DMS114 treated with DMSO at 0.1 percent for 48 hours (cell line): ENCODE data around the gene SETD4.
"Not testable (repeated sequence)": the region's sequence is repeated elsewhere in the genome, so short reads cannot be mapped to it uniquely, and the experiment has no call there.

Experiments
- DNase-seq: peaks from one replicate; lab custom pipeline; 2025; ENCODE audit not compliant: unreplicated experiment; lab: John Stamatoyannopoulos, UW

Gene SETD4, protein sequence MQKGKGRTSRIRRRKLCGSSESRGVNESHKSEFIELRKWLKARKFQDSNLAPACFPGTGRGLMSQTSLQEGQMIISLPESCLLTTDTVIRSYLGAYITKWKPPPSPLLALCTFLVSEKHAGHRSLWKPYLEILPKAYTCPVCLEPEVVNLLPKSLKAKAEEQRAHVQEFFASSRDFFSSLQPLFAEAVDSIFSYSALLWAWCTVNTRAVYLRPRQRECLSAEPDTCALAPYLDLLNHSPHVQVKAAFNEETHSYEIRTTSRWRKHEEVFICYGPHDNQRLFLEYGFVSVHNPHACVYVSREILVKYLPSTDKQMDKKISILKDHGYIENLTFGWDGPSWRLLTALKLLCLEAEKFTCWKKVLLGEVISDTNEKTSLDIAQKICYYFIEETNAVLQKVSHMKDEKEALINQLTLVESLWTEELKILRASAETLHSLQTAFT

DNA sequence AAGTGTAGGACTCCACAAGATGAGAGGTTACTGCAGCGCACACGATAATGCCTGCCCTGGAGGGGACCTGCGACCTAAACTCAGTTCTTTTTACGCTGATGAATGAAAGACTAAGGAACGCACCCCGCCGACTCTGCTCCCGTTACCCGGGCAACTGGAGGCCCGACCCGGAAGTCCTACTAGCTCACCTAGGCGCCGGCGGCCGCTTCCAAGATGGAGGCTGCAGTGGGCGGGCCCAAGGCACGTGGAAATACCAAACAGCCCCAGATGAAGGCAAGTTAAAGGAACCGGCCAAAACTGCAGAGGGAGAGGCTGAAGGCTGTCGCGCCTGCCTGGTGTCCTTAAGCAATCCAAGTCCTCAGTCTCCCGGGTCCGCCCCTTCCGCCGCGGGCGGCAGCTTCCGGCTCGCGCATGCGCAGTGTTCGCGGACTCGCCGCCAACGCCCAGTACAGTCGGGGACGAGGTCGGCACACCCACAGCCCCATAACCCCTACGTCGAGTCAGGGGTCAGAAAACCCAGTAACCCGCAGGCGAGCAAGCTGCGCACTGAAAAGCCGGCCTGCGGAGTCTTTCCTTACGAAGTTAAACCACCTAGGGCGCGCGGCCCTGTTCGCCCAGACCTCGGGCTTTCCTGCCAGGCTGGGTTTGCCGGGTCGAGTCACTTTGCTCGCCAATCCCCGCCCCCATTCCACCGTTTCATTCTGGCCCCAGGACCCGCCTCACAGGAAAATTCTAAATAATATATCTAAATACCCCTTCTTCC is at the start of gene SETD4:
TSS of gene SETD4 (minus strand) at position 368 of the 763 bp plus-strand sequence. CDS start 1,638 bp downstream, outside the sequence.
- DNase-seq: peak; percentile 86

DNA sequence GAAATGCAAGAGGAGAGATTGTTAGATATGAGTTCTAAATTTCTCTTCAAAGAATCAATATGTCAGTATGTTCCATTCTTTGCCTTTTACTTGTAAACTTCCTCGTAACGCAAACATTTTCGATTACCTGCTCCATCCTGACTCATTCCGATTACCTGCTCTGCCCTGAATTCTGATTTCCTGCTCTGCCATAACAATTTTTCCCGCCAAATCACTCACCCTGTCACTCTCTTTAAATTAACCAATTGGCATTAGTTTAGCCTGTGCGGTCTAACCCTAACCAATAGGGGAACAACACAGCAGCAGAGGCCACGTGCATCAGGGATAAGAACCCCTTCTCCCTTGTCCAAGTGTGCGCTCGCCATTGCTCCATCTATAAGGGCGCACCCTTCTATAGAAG is 49.5 kb upstream of the SETD4 start:
- no peak for DNase-seq

DNA sequence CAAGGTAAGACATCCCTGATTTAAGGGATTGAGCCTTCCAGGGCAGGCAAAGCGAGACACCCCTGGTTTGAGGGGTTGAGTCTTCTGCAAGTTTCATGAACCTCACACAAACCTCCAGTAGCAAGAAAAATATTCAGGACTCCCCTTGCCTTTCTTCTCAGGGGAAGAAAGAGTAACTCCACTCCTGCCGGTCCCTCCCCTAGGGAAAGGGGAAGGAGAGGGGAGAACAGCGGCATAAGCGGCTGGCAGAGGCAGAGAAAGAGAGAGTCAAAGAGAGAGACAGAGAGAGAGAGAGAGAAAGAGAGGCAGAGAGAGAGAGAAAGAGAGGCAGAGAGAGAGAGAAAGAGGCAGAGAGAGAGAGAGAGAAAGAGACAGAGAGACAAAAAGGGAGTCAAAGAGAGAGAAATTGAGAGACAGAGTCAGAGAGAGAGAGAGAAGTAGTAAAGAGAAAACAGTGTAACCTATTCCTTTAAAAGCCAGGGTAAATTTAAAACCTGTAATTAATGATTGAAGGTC is 45.1 kb upstream of the SETD4 start:
- DNase-seq: no peak

DNA sequence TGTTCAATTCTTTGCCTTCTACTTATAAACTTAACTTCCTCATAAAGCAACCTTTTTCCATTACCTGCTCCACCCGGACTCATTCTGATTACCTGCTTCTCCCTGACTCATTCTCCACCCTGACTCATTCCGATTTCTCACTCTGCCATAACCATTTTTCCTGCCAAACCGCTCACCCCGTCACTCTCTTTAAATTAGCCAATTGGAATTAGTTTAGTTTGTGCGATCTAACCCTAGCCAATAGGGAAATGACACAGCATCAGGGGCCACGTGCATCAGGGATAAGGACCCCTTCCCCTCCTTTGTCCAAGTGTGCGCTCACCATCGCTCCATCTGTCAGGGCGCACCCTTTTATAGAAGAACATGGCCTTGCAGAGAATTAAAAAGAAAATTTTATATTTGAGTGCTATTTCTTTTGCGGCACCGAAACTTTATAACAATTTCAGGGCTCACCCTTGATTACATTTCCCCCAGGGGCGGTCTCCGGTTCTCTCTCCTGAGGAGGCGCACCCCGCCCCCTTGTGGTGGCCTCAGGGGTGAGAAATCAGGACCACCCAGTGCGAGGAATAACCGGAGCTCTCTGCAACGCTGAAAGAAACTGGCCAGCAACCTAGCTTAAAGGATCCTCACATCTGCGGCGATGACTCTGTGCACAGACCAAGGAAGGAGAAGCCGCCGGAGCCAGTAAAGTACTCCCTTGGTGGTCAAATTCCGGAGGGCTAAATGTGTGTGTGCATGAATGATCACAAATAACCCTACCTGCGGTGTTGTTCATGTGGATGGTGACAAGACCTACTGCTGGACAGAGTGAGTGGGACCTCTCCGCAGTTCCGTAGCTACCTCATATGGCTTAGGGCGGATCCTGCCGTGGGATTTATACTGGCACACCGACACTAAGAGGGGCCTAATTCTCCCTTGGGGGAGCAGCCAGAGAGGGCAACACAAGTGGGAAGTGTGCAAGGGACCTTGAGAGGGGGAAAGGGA is 44.3 kb upstream of the SETD4 start:
- DNase-seq: no peak

DNA sequence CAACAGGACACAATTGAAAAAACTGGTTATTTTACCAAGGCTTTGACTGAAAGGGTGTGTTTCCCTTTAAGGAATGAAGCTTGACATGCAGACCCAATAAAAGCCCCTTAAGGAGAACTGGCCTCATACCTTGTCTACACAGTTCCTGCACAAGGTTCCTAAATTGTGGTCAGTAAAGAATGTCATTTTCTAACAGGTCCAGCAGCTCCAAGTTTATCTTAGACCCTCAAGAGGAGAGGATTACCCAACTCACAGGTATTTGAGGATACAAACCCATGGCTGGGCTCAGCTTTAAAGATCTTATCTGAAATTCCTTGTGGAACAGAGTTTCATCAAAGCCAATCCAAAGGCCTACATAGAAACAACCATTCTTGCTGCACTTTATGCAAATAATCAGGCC is 43.1 kb upstream of the SETD4 start:
- DNase-seq: no peak

DNA sequence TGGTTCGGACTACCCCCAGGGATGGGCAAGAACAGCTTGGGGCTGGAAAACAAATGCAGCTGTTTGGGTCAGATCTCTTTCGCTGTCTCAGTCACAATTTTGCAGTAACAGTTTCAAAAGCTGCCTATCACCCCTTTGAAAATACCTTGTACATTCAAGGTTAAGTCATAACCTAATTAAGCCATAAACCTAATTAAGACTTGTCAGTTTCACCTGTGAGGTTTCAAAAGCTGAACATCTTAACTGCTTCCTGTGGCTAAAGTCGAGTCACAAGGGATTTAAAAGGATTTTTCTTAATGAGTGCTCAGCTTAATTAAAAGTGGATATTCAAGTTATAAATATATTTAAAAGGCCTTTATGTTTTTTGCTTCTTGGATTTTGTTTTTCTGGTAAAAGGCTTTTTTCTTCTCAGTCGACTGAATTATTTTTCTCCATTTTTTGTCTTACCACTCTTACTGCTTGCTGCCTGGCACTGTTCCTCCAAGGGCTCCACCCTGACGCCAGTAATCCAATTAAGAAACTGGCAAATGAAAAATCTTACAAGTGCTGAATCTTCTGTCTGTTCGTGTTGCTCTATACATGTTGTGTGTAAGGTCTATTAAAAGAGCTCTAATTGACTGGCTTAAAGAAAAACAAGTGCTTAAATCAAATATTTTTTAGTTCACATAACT is 40.8 kb upstream of the SETD4 start:
- DNase-seq: no peak

DNA sequence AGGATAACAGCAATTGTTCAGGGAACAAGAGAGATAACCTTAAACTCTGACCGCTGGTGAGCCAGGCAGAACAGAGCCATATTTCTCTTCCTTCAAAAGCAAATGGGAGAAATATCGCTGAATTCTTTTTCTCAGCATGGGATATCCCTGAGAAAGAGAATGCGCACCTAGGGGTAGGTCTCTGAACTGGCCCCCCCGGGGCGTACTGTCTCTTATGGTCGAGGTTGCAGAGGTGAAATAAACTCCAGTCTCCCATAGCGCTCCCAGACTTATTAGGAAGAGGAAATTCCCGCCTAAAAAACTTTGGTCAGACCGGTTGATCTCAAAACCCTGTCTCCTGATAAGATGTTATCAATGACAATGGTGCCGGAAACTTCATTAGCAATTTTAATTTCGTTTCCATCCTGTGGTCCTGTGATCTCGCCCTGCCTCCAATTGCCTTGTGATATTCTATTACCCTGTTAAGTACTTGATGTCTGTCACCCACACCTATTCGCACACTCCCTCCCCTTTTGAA is 39.4 kb upstream of the SETD4 start:
- DNase-seq: not testable (repeated sequence)

DNA sequence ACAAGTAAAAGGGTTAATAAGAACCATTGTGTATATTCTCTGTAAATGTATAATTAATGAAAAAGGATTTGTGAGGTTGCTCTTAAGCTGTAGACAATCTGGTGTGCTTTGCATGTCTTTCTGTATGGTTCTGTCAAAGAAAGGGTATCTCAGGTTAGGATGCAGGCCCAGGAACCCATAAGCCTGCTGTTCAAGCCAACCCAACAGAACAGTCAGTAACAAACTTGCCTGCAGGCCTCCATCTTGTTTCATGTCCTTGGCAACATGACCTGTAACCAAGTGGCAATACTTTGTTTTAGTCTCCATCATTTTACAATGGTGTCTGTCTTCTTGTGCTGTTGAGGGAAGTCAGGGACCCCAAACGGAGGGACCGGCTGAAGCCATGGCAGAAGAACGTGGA is 38.7 kb upstream of the SETD4 start:
- DNase-seq: no peak

DNA sequence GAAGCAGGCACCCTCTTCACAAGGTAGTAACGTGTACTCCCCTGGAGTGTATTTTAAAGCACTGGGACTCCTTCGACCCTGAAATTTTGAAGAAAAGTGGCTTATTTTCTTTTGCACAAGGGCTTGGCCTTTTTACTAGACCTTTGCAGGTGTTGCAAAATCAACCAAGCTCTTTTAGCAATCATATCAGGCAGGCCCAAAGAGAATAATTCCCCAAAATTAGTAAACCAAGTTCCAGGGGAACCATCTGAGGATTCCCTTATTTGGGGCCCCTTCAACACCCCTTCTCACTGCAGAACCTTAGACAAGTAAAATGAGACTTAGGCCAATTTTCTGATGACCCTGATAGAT is 37.8 kb upstream of the SETD4 start:
- DNase-seq: no peak

DNA sequence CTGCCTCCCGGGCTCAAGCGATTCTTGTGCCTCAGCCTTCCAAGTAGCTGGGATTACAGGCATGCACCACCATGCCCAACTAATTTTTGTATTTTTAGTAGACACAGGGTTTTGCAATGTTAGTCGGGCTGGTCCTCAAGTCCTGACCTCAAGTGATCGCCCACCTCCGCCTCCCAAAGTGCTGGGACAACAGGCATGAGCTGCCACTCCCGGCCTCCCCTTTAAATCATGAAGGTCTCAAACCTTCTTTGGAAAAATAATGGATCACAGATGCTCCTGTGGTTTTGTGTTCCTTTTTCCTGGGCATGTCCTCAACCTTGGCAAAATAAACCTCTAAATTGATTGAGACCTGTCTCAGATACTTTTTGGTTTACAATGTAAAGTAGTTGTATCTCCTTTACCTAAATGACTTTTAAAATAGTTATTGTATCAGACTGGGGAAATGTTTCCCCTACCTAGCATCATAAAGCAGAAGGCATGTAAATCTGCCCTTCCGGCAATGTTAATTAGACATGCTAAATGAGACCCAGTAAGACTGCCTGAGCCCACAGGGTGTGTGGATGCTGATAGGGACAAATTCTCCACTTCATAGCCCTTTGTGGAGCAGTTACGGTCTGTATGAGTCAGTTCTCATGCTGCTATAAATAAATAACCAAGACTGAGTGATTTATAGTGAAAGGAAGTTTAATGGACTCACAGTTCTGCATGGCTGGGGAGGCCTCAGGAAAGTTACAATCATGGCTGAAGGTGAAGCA is 37.3 kb upstream of the SETD4 start:
- no peak for DNase-seq

DNA sequence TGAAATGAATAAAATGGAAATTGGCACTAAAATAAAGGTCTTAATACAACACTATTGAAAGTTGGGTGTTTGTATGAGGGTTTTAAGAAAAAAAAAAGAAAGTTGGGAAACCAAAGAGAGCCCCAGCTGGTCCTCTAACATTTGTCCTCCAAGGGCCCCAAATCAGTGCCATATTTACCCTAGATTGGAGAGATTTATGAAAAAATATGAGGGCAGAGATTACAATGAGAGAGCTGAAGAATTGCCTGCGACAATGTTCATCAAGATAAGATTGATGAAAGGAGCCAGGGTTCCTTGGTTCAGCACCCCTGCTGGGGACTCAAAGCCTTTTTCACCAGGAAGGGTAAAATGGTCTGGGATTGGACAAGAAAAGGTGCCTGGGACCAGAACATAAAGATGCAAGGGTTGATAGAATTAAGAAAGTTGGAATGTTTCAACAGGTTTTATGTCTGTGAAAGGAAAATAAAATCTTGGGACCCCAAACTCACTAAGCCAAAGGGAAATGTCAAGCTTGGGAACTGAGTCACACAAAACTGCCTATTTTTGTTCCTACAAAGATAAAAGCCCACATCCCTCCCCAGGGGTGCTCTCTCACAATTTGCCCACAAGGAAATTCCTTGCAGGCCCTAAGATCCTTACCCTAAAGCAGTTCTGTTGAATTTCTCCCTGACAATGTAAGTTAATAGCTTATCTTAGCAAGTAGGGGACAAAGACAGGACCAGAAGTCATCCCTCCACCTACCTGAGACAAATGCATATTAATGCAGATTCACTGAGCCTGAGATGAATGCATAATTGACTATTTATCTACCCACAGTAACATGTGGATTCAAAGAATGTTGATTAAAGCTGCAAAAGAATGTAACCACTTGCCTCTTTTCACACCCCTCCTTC is 36.3 kb upstream of the SETD4 start:
- DNase-seq: no peak

DNA sequence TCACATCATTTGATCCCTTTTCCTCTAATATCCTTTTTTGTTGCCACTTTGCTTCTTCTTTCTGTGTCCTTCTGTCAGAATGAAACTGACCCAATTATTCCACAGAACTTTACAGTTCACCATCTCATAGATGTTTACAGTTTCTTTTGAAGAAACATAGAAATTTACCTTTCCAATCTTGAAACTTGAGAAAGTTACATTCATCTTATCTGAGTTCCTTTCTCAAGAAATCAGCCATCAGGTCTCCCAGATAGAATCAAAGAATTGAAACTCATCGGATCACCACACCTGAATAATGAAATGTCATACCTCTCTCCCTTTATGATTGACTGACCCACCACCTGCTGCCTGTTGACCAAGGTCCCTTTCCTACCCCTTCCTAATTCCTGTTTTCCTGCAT is 33.2 kb upstream of the SETD4 start:
- DNase-seq: no peak

DNA sequence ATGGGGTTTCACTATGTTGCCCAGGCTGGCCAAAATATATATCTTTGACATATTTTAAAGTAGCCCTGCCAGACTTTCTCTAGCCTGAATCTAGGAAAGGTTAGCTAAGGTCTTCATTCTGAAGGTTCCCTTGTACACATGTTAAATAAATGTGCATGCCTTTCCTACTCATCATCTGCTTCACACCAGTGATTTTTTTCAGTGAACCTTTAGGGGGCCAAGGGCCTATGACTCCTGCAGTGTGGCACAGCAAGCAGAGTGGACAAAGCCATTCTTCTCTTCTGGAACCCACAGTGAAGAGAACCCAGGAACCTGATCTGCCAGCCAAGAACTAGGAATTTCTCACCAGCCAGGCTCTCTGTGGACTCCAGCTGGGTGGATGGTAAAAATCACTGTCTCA is 32.4 kb upstream of the SETD4 start:
- DNase-seq: no peak

DNA sequence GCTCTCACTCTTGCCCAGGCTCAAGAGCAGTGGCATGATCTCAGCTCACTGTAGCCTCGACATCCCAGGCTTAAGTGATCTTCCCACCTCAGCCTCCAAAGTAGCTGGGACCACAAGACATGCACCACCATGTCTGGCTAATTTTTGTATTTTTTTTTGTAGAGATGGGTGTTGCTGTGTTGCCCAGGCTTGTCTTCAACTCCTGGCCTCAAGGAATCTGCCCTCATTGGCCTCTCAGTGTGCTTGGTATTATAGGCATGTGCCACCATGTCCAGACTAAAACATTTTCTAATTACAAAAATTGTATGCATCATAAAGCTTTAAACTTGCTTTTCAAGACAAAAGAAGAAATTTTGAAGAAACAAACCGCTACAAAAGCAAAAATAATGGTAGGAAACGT is 29.6 kb upstream of the SETD4 start:
- no peak for DNase-seq

DNA sequence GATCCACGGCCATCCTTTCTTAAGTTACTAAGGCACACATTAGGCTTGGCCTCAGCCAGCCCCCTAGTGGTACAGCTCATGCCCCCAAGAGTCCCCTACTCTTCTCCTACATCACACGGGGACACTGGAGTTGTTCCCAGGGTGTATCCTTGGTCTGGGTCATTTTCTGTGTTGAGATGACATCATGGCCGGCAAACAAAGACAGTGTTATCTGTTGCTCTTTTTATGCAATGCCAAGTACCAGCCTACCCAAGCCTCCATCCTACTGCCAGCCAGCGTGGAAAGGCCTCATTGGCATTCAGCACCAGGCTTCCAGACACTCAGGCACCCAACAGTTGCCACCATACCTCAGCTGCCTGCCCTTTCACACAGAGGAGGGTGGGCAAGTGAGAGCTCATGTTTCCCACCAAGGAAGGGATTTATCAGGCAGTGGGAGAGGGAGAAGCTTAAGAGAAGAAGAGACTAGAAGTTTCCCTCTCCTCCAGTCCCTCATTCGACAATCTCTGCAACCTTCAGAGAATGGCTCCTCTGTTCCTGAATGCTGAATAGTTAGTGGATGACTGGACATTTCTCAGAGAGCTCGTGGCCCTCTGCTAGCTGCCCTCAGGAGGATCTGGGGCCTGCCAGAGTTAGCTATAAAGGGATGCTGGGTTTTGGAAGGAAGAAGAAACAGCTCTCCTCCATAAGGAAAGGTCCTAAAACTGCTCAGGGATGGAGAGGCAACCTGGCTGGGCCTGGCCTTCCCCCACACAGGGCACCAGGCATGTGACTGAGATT is 27.2 kb upstream of the SETD4 start:
- DNase-seq: no peak

DNA sequence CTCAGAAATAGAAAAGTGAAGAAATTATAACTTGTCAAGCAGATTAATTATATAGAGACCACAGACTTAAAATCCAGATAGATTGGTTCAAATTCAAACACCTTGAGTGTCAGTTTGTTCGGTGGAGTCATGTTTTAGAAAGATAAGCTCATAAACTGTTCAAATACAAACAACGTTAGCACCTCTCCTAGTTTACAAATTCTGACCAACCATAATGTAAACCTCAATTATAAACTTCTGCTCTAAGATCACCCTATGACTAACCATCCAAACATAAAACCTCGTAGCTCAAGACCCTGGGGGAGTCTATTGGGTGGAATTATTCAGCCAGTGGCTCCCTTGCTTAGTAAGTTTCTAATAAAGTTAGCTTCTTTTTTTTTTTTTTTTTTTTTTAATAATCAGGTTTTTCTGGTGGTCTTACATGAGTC is 21.9 kb upstream of the SETD4 start:
- no peak for DNase-seq

DNA sequence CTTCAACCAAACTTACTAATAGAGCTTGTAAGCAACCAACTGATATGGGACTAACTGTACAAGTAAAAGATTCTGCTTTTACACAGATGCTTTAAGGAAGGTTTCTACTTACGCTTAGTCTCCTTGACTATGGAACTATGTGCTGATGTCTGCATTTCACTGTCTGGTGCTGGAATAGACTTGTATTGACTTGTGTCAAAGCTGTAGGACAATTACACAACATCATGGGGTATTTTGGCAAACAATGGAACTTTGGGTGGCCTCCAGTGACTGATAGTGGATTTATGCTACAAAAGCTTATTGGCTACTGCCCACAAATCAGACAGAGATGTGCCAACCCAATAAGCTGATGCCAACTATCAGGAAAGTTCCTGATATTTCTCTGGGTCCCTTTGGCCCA is 20.1 kb upstream of the SETD4 start:
- DNase-seq: no peak

DNA sequence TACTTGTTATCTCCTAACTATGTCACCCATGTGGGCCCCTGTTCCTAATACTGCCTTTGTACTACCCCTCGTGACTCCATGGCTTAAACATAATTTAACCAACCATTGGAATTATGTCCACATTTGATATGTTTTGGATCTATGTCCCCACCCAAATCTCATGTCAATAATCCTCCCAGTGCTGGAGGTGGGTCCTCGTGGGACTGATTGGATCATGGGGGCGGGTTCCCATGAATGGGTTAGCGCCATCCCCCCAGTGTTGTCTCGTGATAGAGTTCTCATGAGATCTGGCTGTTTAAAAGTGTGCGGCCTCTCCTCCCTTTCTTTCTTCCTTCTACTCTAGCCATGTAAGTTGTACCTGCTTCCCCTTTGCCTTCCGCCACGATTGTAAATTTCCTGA is 19.3 kb upstream of the SETD4 start:
- DNase-seq: no peak
